Aorta (tissue), 5 donors: ENCODE data around the gene SLC7A1. TPM values are rescaled to one million over a fixed set of nuclear protein-coding genes. Genes with fewer than 3 reads are reported as not detected.

Experiments used
- ATAC-seq: fragments of 200-7000 bp; cut with Tn5 transposase; one replicate; pipeline ENCODE4 v1.9.1; 2022; ENCODE audit warnings: moderate library complexity; ENCODE audit not compliant: low FRiP score
- DNase-seq, 2 donors: peaks; one replicate each; pipeline ENCODE4 v3.0.0-alpha.2; 2020
- H3K27ac ChIP-seq, 2 donors: one replicate each; pipeline ENCODE4 v1.5.1; 2013; ENCODE audit warnings: low read length in 2 of 2, mild to moderate bottlenecking in 2 of 2, moderate library complexity in 2 of 2, control low read depth in 1 of 2, inconsistent platforms in 1 of 2, low read depth in 1 of 2
- H3K27me3 ChIP-seq, 2 donors: one replicate each; pipeline ENCODE4 v1.6.1; 2013; ENCODE audit warnings: control low read depth in 1 of 2, low read length in 1 of 2, mild to moderate bottlenecking in 1 of 2, moderate library complexity in 1 of 2; ENCODE audit not compliant: insufficient read depth in 2 of 2, control insufficient read depth in 1 of 2
- H3K36me3 ChIP-seq, 2 donors: one replicate each; pipeline ENCODE4 v1.6.1; 2013; ENCODE audit warnings: control low read depth in 1 of 2, low read length in 1 of 2, mild to moderate bottlenecking in 1 of 2; ENCODE audit not compliant: insufficient read depth in 2 of 2, control insufficient read depth in 1 of 2
- H3K4me1 ChIP-seq, 2 donors: one replicate each; pipeline ENCODE4 v1.6.1; 2013; ENCODE audit warnings: low read length in 2 of 2, control low read depth in 1 of 2, mild to moderate bottlenecking in 1 of 2, moderate library complexity in 1 of 2; ENCODE audit not compliant: insufficient read depth in 2 of 2, control insufficient read depth in 1 of 2
- H3K4me3 ChIP-seq, 2 donors: one replicate each; pipeline ENCODE4 v1.5.1; 2013; ENCODE audit warnings: low read length in 2 of 2, control low read depth in 1 of 2, mild to moderate bottlenecking in 1 of 2
- H3K9me3 ChIP-seq: one replicate; pipeline ENCODE4 v1.6.1; 2013; ENCODE audit warnings: mild to moderate bottlenecking, low read length; ENCODE audit not compliant: control insufficient read depth
- WGBS, 2 donors: extraction: QIAGEN DNeasy Blood & Tissue Kit; methylation state at CpG; one replicate each; pipeline ENCODE4 v1.1.7; 2013; 5-methylcytosine and 5-hydroxymethylcytosine counted together
- intact Hi-C, 2 donors: fragments of 100-400 bp; cut with DNase I; formaldehyde crosslinking; loops; one replicate each; pipeline versions ENCODE4 v1.14.2 to v1.15.0; 2022
- polyA plus RNA-seq, 2 donors: library from polyadenylated mRNA; stranded (reverse); fragments of 200-250 nt; gene quantifications; one replicate each; pipeline ENCODE4 v1.2.3, GENCODE V29; 2013
- total RNA-seq, 2 donors: library from RNA; stranded (reverse); fragmentation: NEBNext Ultra II Directional; extraction: Animal tissue kit (Norgen Biotek cat#: 25700); gene quantifications; one replicate each; pipeline ENCODE4 v1.2.1, GENCODE V29; 2021
- donor health status: healthy with polysubstance abuse.
- donor health status: Bipolar disorder and iron deficiency.
- donor health status: DM: no; HTN: no; CAD: no.
- donor health status: DM: no; HTN: no; CAD: no.
- donor health status: DM: yes; HTN: yes; CAD: no.

The SLC7A1 gene
- total and polyA plus RNA-seq, 4 donors: 2.7 to 52.1 (median 16.7) TPM

DNA sequence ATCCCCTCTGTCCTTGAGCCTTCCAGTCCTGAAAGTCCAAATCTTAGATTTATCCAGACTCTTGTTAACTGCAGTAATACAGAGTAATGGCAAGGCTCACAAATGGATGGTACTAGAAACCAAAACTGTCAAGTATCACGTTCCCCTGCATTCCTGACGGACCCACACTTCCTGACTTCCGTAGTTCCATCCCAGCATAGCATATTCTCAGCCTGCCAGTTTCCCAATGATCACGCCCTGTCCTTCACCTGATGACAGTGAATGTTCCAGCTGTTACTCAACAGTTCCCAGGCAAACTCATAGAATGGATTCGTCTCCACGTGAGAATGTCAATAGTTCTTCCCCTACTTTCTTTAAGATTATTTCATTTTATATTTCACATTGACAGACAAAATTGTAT lies 33.6 kb downstream of the SLC7A1 start:
- ATAC-seq (no peak), DNase-seq (no peak)
- no peaks in the 10 kb centered on the region for H3K36me3 ChIP-seq
- H3K27ac ChIP-seq: no peak overlapping the region
- intact Hi-C loops: no loop called here
- H3K9me3 ChIP-seq: no peaks in the 10 kb centered on the region
- no peak overlapping the region for H3K4me3 ChIP-seq
- WGBS, 2 donors: 88 to 93% methylated on average over 6 of the region's 6 CpGs
- no peaks in the 10 kb centered on the region for H3K27me3 ChIP-seq
- no peaks in the 10 kb centered on the region for H3K4me1 ChIP-seq

GRCh38 chr13:29556742-29557141 lies 38.7 kb downstream of the SLC7A1 start:
- no peaks in the 10 kb centered on the region for H3K9me3 ChIP-seq
- 79 to 84% methylated on average over 3 of the region's 3 CpGs for WGBS, 2 donors
- intact Hi-C loops: no loop called here
- no peak for ATAC-seq
- H3K36me3 ChIP-seq: no peaks in the 10 kb centered on the region
- H3K4me3 ChIP-seq: no peak overlapping the region
- H3K4me1 ChIP-seq: no peaks in the 10 kb centered on the region
- no peaks in the 10 kb centered on the region for H3K27me3 ChIP-seq
- DNase-seq: no peak
- no peak overlapping the region for H3K27ac ChIP-seq

DNA sequence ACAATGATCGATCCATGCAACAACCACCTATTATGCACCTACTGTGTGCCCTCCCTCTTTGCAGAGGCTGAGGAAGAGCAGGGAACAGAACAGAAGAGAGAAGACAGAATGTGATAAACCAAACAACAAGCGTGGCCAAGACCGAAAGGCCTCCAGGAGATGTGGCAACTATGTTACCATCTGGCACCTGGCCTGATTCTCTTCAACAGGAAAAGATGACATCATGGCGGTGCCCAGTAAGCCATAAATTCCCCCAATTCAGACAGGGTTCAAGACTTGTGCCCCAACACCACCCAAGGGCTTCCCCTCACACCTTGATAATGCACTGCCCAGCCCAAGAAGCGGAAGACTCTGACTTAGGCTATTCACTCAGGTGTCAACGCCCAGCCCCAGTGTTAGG lies 44.3 kb downstream of the SLC7A1 start:
- Histone ChIP-seq H3K4me1 (no peaks in the 10 kb centered on the region), H3K9me3 (no peaks in the 10 kb centered on the region), H3K27me3 (no peaks in the 10 kb centered on the region), H3K36me3 (no peaks in the 10 kb centered on the region), H3K4me3 (no peak overlapping the region), H3K27ac (no peak overlapping the region)
- ATAC-seq (no peak), DNase-seq (no peak)
- intact Hi-C loops: no loop called here
- 96 to 97% methylated on average over 6 of the region's 6 CpGs for WGBS, 2 donors

- no peaks in the 10 kb centered on the region for H3K9me3 ChIP-seq
- no peaks in the 10 kb centered on the region for H3K27me3 ChIP-seq
- H3K4me1 ChIP-seq: no peaks in the 10 kb centered on the region
- H3K36me3 ChIP-seq: no peaks in the 10 kb centered on the region
- no peak for ATAC-seq
- no peak for DNase-seq
- WGBS, 2 donors: 95 to 98% methylated on average over 5 of the region's 5 CpGs
- intact Hi-C loops: no loop called here
- no peak overlapping the region for H3K4me3 ChIP-seq
- no peak overlapping the region for H3K27ac ChIP-seq
Observed at GRCh38 chr13:29550430-29550988, 45.0 kb downstream of the SLC7A1 start.

GRCh38 chr13:29548722-29549121 lies 46.8 kb downstream of the SLC7A1 start:
- no peak overlapping the region for H3K27ac ChIP-seq
- ATAC-seq (no peak), DNase-seq (no peak)
- no peak overlapping the region for H3K4me3 ChIP-seq
- H3K9me3 ChIP-seq: no peaks in the 10 kb centered on the region
- intact Hi-C loops: no loop called here
- no peaks in the 10 kb centered on the region for H3K36me3 ChIP-seq
- H3K4me1 ChIP-seq: no peaks in the 10 kb centered on the region
- H3K27me3 ChIP-seq: no peaks in the 10 kb centered on the region
- 69 to 78% methylated on average over 7 of the region's 7 CpGs for whole genome bisulfite sequencing, 2 donors

GRCh38 chr13:29547153-29547552 lies 48.3 kb downstream of the SLC7A1 start:
- H3K4me3 ChIP-seq: no peak overlapping the region
- ATAC-seq (no peak), DNase-seq (no peak)
- no peak overlapping the region for H3K27ac ChIP-seq
- intact Hi-C loops: no loop called here
- 50 to 62% methylated on average over 7 of the region's 7 CpGs for WGBS, 2 donors
- no peaks in the 10 kb centered on the region for H3K27me3 ChIP-seq
- H3K4me1 ChIP-seq: no peaks in the 10 kb centered on the region
- no peaks in the 10 kb centered on the region for H3K9me3 ChIP-seq
- no peaks in the 10 kb centered on the region for H3K36me3 ChIP-seq

DNA sequence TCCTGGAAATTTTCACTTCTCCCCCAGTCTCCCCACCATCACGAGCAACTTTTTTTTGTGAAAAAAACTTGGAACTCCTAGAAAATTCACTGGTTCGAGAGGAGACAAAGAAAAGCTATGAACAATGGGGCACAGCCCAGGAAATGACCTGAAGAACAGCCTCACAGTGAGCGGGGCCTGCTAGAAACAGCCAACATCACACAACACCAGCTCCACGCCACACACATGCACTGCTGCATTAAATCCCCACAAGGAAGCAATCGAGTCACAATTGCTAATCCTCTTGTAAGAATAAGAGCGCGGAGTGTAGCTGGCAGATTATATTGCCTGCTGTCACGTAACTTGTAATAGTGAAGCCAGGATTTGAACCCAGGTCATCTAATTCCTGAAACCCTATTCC lies 48.8 kb downstream of the SLC7A1 start:
- DNase-seq (no peak), ATAC-seq (no peak)
- Histone ChIP-seq H3K4me1 (no peaks in the 10 kb centered on the region), H3K27ac (no peak overlapping the region), H3K4me3 (no peak overlapping the region), H3K9me3 (no peaks in the 10 kb centered on the region), H3K36me3 (no peaks in the 10 kb centered on the region), H3K27me3 (no peaks in the 10 kb centered on the region)
- intact Hi-C loops: no loop called here
- 82 to 85% methylated on average over 8 of the region's 8 CpGs for WGBS, 2 donors

GRCh38 chr13:29545988-29546387 lies 49.5 kb downstream of the SLC7A1 start:
- 27 to 35% methylated on average over 8 of the region's 8 CpGs for WGBS, 2 donors
- intact Hi-C loops: no loop called here
- no peak for DNase-seq
- Histone ChIP-seq H3K27ac (no peak overlapping the region), H3K4me1 (no peaks in the 10 kb centered on the region), H3K27me3 (no peaks in the 10 kb centered on the region), H3K9me3 (no peaks in the 10 kb centered on the region), H3K4me3 (no peak overlapping the region), H3K36me3 (no peaks in the 10 kb centered on the region)
- ATAC-seq: no peak

GRCh38 chr13:29543230-29544215 lies 52.0 kb downstream of the SLC7A1 start:
- H3K36me3 ChIP-seq: peaks cover 0 to 1% of the 10 kb centered on the region in 2 donors
- no peaks in the 10 kb centered on the region for H3K27me3 ChIP-seq
- H3K4me3 ChIP-seq: no peak overlapping the region
- no peak for ATAC-seq
- intact Hi-C loops: no loop called here
- peaks cover 0 to 2% of the 10 kb centered on the region in 2 donors for H3K4me1 ChIP-seq
- H3K27ac ChIP-seq: no peak overlapping the region
- WGBS, 2 donors: 80 to 90% methylated on average over 15 to 16 of the region's 16 CpGs
- DNase-seq: no peak
- no peaks in the 10 kb centered on the region for H3K9me3 ChIP-seq
